GM19397 (cell line): ENCODE data around the gene BLTP2.
"Not testable (repeated sequence)": the region's sequence is repeated elsewhere in the genome, so short reads cannot be mapped to it uniquely, and the experiment has no call there.

Experiments used
- ATAC-seq: cut with Tn5 transposase; IDR thresholded peaks from one replicate; pipeline ENCODE4 v1.9.1; 2021; ENCODE audit warnings: mild to moderate bottlenecking, moderate library complexity; ENCODE audit not compliant: unreplicated experiment

The BLTP2 gene

GRCh38 chr17:28648698-28649097 lies 3.7 kb upstream of the BLTP2 start:
- no peak for ATAC-seq

- ATAC-seq: no peak
Measured at GRCh38 chr17:28646039-28646754, 1.2 kb upstream of the BLTP2 start.

GRCh38 chr17:28645576-28645939 lies 600 bp upstream of the BLTP2 start:
- no peak for ATAC-seq

GRCh38 chr17:28643983-28644786 lies 773 bp downstream of the BLTP2 start:
- peak; percentile 4 for ATAC-seq

- ATAC-seq: no peak
Measured at GRCh38 chr17:28641579-28641978, 3.4 kb downstream of the BLTP2 start.

GRCh38 chr17:28635506-28635905 lies 9.5 kb downstream of the BLTP2 start:
- no peak for ATAC-seq

GRCh38 chr17:28634206-28634865 lies 10.6 kb downstream of the BLTP2 start:
- no peak for ATAC-seq

GRCh38 chr17:28626818-28627217 lies 18.1 kb downstream of the BLTP2 start:
- ATAC-seq: no peak

- no peak for ATAC-seq
Measured at GRCh38 chr17:28624148-28624547, 20.8 kb downstream of the BLTP2 start.

GRCh38 chr17:28623696-28624095 lies 21.3 kb downstream of the BLTP2 start:
- no peak for ATAC-seq

GRCh38 chr17:28622186-28622585 lies 22.8 kb downstream of the BLTP2 start:
- ATAC-seq: no peak

GRCh38 chr17:28620010-28620409 lies 24.9 kb downstream of the BLTP2 start:
- no peak for ATAC-seq

- ATAC-seq: no peak
Measured at GRCh38 chr17:28618464-28618863, 26.5 kb downstream of the BLTP2 start.

GRCh38 chr17:28616281-28616680 lies 28.7 kb downstream of the BLTP2 start:
- ATAC-seq: no peak

GRCh38 chr17:28615260-28615940 lies 29.6 kb downstream of the BLTP2 start:
- no peak for ATAC-seq

- ATAC-seq: no peak
Measured at GRCh38 chr17:28613931-28614381, 31.0 kb downstream of the BLTP2 start, which contains the start of gene RSKR. TSS of gene RSKR (minus strand) at chr17:28614185. CDS start at chr17:28614161, 24 bp downstream.

- no peak for ATAC-seq
Measured at GRCh38 chr17:28612936-28613872, 31.8 kb downstream of the BLTP2 start.

- no peak for ATAC-seq
Measured at GRCh38 chr17:28612531-28612930, 32.4 kb downstream of the BLTP2 start.

- ATAC-seq: no peak
Measured at GRCh38 chr17:28610376-28610775, 34.6 kb downstream of the BLTP2 start.

GRCh38 chr17:28604031-28604430 lies 40.9 kb downstream of the BLTP2 start:
- ATAC-seq: not testable (repeated sequence)
